Activated T-cell treated with anti-CD3 and anti-CD28 coated beads, Interleukin-2, amount 50 U/mL, for 72 hours (primary cell): ENCODE data around the gene TMPRSS3. TPM values are rescaled to one million over a fixed set of nuclear protein-coding genes. Genes with fewer than 3 reads are reported as not detected.

Source experiments
- ATAC-seq, 2 donors: fragments of 150-1000 bp; cut with Tn5 transposase; replicated peaks in 1 of 2; 2 replicates each; pipeline ENCODE4 v1.10.0; 2021; ENCODE audit warnings: moderate library complexity in 2 of 2, mild to moderate bottlenecking in 1 of 2
- DNase-seq, 2 donors: peaks; one replicate each; pipeline ENCODE4 v3.0.0; 2021 to 2022; ENCODE audit warnings: mixed read lengths in 1 of 2
- H3K27ac Mint-ChIP-seq: one replicate; pipeline ENCODE4 v1.8.0; 2022; ENCODE audit warnings: mild to moderate bottlenecking, moderate library complexity, mixed read lengths
- H3K27me3 Mint-ChIP-seq: one replicate; pipeline ENCODE4 v1.8.0; 2022; ENCODE audit warnings: low read depth, mixed read lengths
- H3K36me3 Mint-ChIP-seq, 2 donors: one replicate each; pipeline ENCODE4 v1.8.0; 2022; ENCODE audit warnings: mixed read lengths in 2 of 2, mild to moderate bottlenecking in 1 of 2; ENCODE audit not compliant: insufficient read depth in 2 of 2
- H3K4me1 Mint-ChIP-seq: one replicate; pipeline ENCODE4 v1.8.0; 2022; ENCODE audit warnings: low read depth, mixed read lengths
- H3K4me3 Mint-ChIP-seq, 2 donors: one replicate each; pipeline ENCODE4 v1.8.0; 2022; ENCODE audit warnings: mild to moderate bottlenecking in 2 of 2, mixed read lengths in 2 of 2, moderate library complexity in 2 of 2
- H3K9me3 Mint-ChIP-seq, 2 donors: one replicate each; pipeline ENCODE4 v1.8.0; 2022; ENCODE audit warnings: mixed read lengths in 2 of 2
- total RNA-seq, 2 donors: library from RNA; stranded (reverse); gene quantifications; one replicate each; pipeline ENCODE4 v1.2.3, GENCODE V29; 2022

TMPRSS3 gene
- total RNA-seq, 2 donors from 2014 or later = 57.1 to 91.9 TPM

GRCh38 chr21:42331660-42332059 is 64.2 kb downstream of the TMPRSS3 start:
- peaks cover 6 to 8% of the 10 kb centered on the region in 2 donors for H3K36me3 Mint-ChIP-seq
- no peak overlapping the region for H3K4me3 Mint-ChIP-seq
- DNase-seq (no peak), ATAC-seq (no peak)
- peaks cover 7% of the 10 kb centered on the region in 2 donors for H3K9me3 Mint-ChIP-seq
- H3K27ac Mint-ChIP-seq = no peak overlapping the region
- peaks cover 1% of the 10 kb centered on the region for H3K27me3 Mint-ChIP-seq
- no peaks in the 10 kb centered on the region for H3K4me1 Mint-ChIP-seq

DNA sequence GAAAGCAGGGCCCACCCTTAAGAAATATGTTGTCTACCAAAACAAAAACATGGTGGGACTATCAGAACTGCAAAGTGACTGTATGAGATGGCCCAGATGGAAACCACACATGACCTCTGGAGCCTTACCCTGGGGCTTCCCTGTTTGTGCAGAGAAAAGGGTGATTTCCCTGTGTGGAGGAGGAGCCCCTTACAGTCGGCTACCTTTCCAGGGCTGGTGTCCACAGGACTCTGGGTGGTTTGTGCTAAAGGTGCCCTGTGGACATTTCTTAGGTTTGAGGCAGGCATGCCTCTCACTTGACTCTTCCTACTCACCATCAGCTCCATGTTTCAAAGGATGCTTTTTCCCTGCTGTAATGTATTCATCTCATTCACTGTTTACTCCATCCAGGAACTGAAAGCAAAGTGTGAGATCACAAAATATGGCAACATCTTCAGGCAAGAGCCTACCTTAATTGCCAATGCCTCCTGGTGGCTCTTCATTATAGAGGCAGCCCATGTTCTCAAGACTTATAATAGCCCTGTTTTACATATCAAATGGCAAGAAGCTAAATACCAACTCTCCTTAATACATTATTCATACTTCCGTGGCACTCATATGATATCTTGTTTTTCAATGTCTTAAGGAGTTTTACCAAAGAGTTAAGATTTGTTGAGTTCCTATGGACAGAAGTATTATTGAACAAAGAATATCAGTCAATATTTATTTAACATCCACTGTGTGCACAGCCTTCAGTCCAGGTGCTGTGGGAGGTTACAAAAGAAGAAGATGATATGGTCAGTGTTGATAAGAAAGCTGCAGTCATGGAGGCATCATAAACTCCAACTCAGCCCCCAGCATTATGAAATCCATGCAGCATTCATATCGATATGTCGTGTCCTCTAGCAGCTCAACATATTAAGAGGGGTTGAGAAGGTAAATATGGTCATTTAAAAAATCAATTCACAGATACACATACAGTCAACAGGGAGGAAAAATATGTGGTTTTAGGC is 65.2 kb downstream of the TMPRSS3 start:
- Mint-ChIP-seq H3K27me3 (no peaks in the 10 kb centered on the region), H3K27ac (no peak overlapping the region), H3K9me3 (peaks cover 7% of the 10 kb centered on the region in 2 donors), H3K4me1 (no peaks in the 10 kb centered on the region), H3K36me3 (peaks cover 6 to 8% of the 10 kb centered on the region in 2 donors), H3K4me3 (no peak overlapping the region)
- no peak for ATAC-seq
- DNase-seq = no peak

GRCh38 chr21:42324896-42325295 is 71.0 kb downstream of the TMPRSS3 start:
- Mint-ChIP-seq H3K4me1 (no peaks in the 10 kb centered on the region), H3K27ac (no peak overlapping the region), H3K27me3 (peaks cover 6% of the 10 kb centered on the region), H3K9me3 (no peaks in the 10 kb centered on the region), H3K36me3 (no peaks in the 10 kb centered on the region), H3K4me3 (no peak overlapping the region)
- no peak for ATAC-seq
- no peak for DNase-seq

Other genes starting within 250 kb of the TMPRSS3 start
- 10 to 100 TPM; 53.1 to 55.5 TPM for gene ABCG1, start 176.9 kb downstream of the TMPRSS3 start, total RNA-seq
- gene TFF3, start 80.6 kb downstream of the TMPRSS3 start, total RNA-seq = not detected
- not detected for gene TFF2, start 45.1 kb downstream of the TMPRSS3 start, total RNA-seq
- 1 to 10 TPM in 1 of 2 donors, under 1 TPM in 1; 0.97 to 1.7 TPM for gene TFF1, start 29.5 kb downstream of the TMPRSS3 start, total RNA-seq
- 10 to 100 TPM; 54.5 to 57.4 TPM for gene UBASH3A, start 7.8 kb upstream of the TMPRSS3 start, total RNA-seq
- under 1 TPM; 0.19 to 0.36 TPM for gene RSPH1, start 100.2 kb upstream of the TMPRSS3 start, total RNA-seq
- gene SLC37A1, start 117.8 kb upstream of the TMPRSS3 start, total RNA-seq = 10 to 100 TPM; 27.5 to 37.6 TPM